Esophagus muscularis mucosa (tissue), 4 donors: ENCODE data around the gene ANKS1A. TPM values are rescaled to one million over a fixed set of nuclear protein-coding genes. Genes with fewer than 3 reads are reported as not detected.

ENCODE experiments used
- DNase-seq: peaks from one replicate; pipeline ENCODE4 v3.0.0-alpha.2; 2017; ENCODE audit errors: extremely low spot score
- H3K27ac ChIP-seq, 4 donors: fragments of 200-600 bp; sonication (generic); replicated peaks in 1 of 4; 1 replicate in 3 of 4; 2 replicates in 1 of 4; pipeline ENCODE4 v1.5.1; 2016 to 2019; ENCODE audit warnings: mild to moderate bottlenecking in 1 of 4
- H3K27me3 ChIP-seq, 4 donors: fragments of 200-600 bp; sonication (generic); one replicate each; pipeline versions ENCODE4 v1.5.1 to v1.6.0; 2016 to 2019
- H3K36me3 ChIP-seq, 4 donors: fragments of 200-600 bp; sonication (generic); one replicate each; pipeline ENCODE4 v1.5.1; 2016 to 2019
- H3K4me1 ChIP-seq, 4 donors: fragments of 200-600 bp; sonication (generic); one replicate each; pipeline ENCODE4 v1.5.1; 2016 to 2019
- H3K4me3 ChIP-seq, 4 donors: fragments of 200-600 bp; sonication (generic); 1 replicate in 2 of 4; 2 replicates in 2 of 4; pipeline ENCODE4 v1.5.1; 2016 to 2019; ENCODE audit warnings: mild to moderate bottlenecking in 4 of 4, moderate library complexity in 1 of 4
- H3K9me3 ChIP-seq, 4 donors: fragments of 200-600 bp; sonication (generic); 1 replicate in 3 of 4; 2 replicates in 1 of 4; pipeline ENCODE4 v1.5.1; 2016 to 2019
- CTCF ChIP-seq, 3 experiments: fragments of 200-600 bp in 2 of 3; fragments of 450-650 bp in 1 of 3; sonication (generic) in 2 of 3; IDR thresholded peaks; one replicate each; pipeline ENCODE4 v1.5.1; 2017 to 2019; ENCODE audit warnings: antibody characterized with exemption in 3 of 3, mild to moderate bottlenecking in 2 of 3, moderate library complexity in 1 of 3
- EP300 ChIP-seq: sonication (generic); formaldehyde crosslinking; IDR thresholded peaks from one replicate; pipeline ENCODE4 v1.6.1; 2017; ENCODE audit warnings: antibody characterized with exemption
- POLR2A ChIP-seq: fragments of 450-650 bp; IDR thresholded peaks from one replicate; pipeline ENCODE4 v1.6.1; 2017; ENCODE audit warnings: antibody characterized with exemption, moderate library complexity, mild to moderate bottlenecking, low read depth
- POLR2AphosphoS5 ChIP-seq, 2 donors: sonication (generic); formaldehyde crosslinking; IDR thresholded peaks; one replicate each; pipeline ENCODE4 v1.6.1; 2017; ENCODE audit warnings: antibody characterized with exemption in 2 of 2
- WGBS: methylation state at CpG from one replicate; pipeline ENCODE4 v1.1.5; 2018; 5-methylcytosine and 5-hydroxymethylcytosine counted together
- intact Hi-C: fragments of 100-400 bp; cut with DNase I; formaldehyde crosslinking; loops from one replicate; pipeline ENCODE4 v1.15.1; 2023
- total RNA-seq, 4 donors: library from RNA; depleted of rRNA; stranded (reverse); fragments of >200 nt; gene quantifications; one replicate each; pipeline versions ENCODE4 v1.1.0 to v1.2.1, GENCODE V29; 2016

Gene ANKS1A
- total RNA-seq, 4 donors from 2014 or later, result 68.3 to 132 (median 98.7) TPM

- Histone ChIP-seq H3K4me3 (no peak overlapping the region), H3K27me3 (no peaks in the 10 kb centered on the region), H3K9me3 (no peaks in the 10 kb centered on the region), H3K4me1 (peaks cover 30 to 89% (median 85%) of the 10 kb centered on the region in 4 donors), H3K36me3 (peaks cover 42 to 66% (median 58%) of the 10 kb centered on the region in 4 donors), H3K27ac (peak overlapping the region; percentile 50 to 77 (median 69))
- TF ChIP-seq CTCF (IDR thresholded peaks at IDR 0.05), result no peak
- TF ChIP-seq POLR2AphosphoS5 (IDR thresholded peaks at IDR 0.05), result peak in 1 of 2 donors; percentile 7
- TF ChIP-seq EP300, result no peak
- TF ChIP-seq POLR2A, result no peak
- intact Hi-C loops, result loop anchor here (5.0 kb wide), 1 partner anchor 73 kb away; no protein-coding TSS in a partner anchor
- DNase-seq, result no peak
- 90% methylated on average over 15 of the region's 15 CpGs for WGBS
Measured at GRCh38 chr6:35089935-35090505, 201.0 kb downstream of the ANKS1A start.

GRCh38 chr6:35090734-35091133 lies 201.7 kb downstream of the ANKS1A start:
- Histone ChIP-seq H3K4me3 (no peak overlapping the region), H3K36me3 (peaks cover 35 to 58% (median 51%) of the 10 kb centered on the region in 4 donors), H3K27ac (peak overlapping the region; percentile 50 to 77 (median 69)), H3K4me1 (peaks cover 31 to 92% (median 85%) of the 10 kb centered on the region in 4 donors), H3K27me3 (no peaks in the 10 kb centered on the region), H3K9me3 (no peaks in the 10 kb centered on the region)
- intact Hi-C loops, result loop anchor here (5.0 kb wide), 1 partner anchor 73 kb away; no protein-coding TSS in a partner anchor
- WGBS, result 75% methylated on average over 10 of the region's 10 CpGs
- no peak for DNase-seq
- TF ChIP-seq CTCF (IDR thresholded peaks at IDR 0.05) (no peak), POLR2A (no peak), EP300 (no peak), POLR2AphosphoS5 (IDR thresholded peaks at IDR 0.05) (no peak)

GRCh38 chr6:35091346-35092083 lies 202.5 kb downstream of the ANKS1A start:
- Histone ChIP-seq H3K4me1 (peaks cover 39 to 92% (median 85%) of the 10 kb centered on the region in 4 donors), H3K9me3 (no peaks in the 10 kb centered on the region), H3K27me3 (no peaks in the 10 kb centered on the region), H3K27ac (peak overlapping the region; percentile 50 to 77 (median 69)), H3K36me3 (peaks cover 27 to 51% (median 43%) of the 10 kb centered on the region in 4 donors), H3K4me3 (no peak overlapping the region)
- no peak for DNase-seq
- TF ChIP-seq EP300 (no peak), CTCF (IDR thresholded peaks at IDR 0.05) (no peak), POLR2AphosphoS5 (IDR thresholded peaks at IDR 0.05) (peak in 1 of 2 donors; percentile 13)
- intact Hi-C loops, result loop anchor here (5.0 kb wide), 1 partner anchor 74 kb away; no protein-coding TSS in a partner anchor
- WGBS, result 74% methylated on average over 18 of the region's 18 CpGs

GRCh38 chr6:35092362-35093117 lies 203.5 kb downstream of the ANKS1A start:
- Histone ChIP-seq H3K9me3 (no peaks in the 10 kb centered on the region), H3K4me1 (peaks cover 39 to 89% (median 82%) of the 10 kb centered on the region in 4 donors), H3K4me3 (no peak overlapping the region), H3K36me3 (peaks cover 16 to 40% (median 33%) of the 10 kb centered on the region in 4 donors), H3K27ac (peak overlapping the region; percentile 50 to 77 (median 69)), H3K27me3 (no peaks in the 10 kb centered on the region)
- DNase-seq, result no peak
- WGBS, result 62% methylated on average over 5 of the region's 5 CpGs
- TF ChIP-seq POLR2AphosphoS5 (IDR thresholded peaks at IDR 0.05), result peak in 1 of 2 donors; percentile 42
- TF ChIP-seq POLR2A, result no peak
- intact Hi-C loops, result loop anchor here (5.0 kb wide), 1 partner anchor 75 kb away; no protein-coding TSS in a partner anchor
